IPS-15b (cell line): Measurements from ENCODE around the gene LYRM1.
"Not testable (repeated sequence)": the region's sequence is repeated elsewhere in the genome, so short reads cannot be mapped to it uniquely, and the experiment has no call there.

Source experiments
- H3K27me3 ChIP-seq: one replicate; pipeline ENCODE4 v1.6.1; 2013; ENCODE audit warnings: low read length; ENCODE audit not compliant: control insufficient read depth, insufficient read depth
- H3K36me3 ChIP-seq: one replicate; pipeline ENCODE4 v1.6.1; 2013; ENCODE audit warnings: low read length; ENCODE audit not compliant: control insufficient read depth, insufficient read depth
- H3K4me1 ChIP-seq: one replicate; pipeline ENCODE4 v1.6.1; 2013; ENCODE audit warnings: mild to moderate bottlenecking, low read length; ENCODE audit not compliant: control insufficient read depth, insufficient read depth
- H3K4me3 ChIP-seq: one replicate; pipeline ENCODE4 v1.5.1; 2013; ENCODE audit warnings: low read depth, low read length
- H3K9ac ChIP-seq: one replicate; pipeline ENCODE4 v1.6.1; 2013; ENCODE audit warnings: low read depth, mild to moderate bottlenecking, low read length
- H3K9me3 ChIP-seq: one replicate; pipeline ENCODE4 v1.6.1; 2013; ENCODE audit warnings: mild to moderate bottlenecking, low read length; ENCODE audit not compliant: control insufficient read depth, insufficient read depth

LYRM1 gene

GRCh38 chr16:20862162-20862960 is 38.2 kb upstream of the LYRM1 start:
- peaks cover 18% of the 10 kb centered on the region for H3K4me1 ChIP-seq
- no peak overlapping the region for H3K9ac ChIP-seq
- no peak overlapping the region for H3K4me3 ChIP-seq
- peaks cover 10% of the 10 kb centered on the region for H3K36me3 ChIP-seq
- H3K9me3 ChIP-seq = no peaks in the 10 kb centered on the region
- no peaks in the 10 kb centered on the region for H3K27me3 ChIP-seq

DNA sequence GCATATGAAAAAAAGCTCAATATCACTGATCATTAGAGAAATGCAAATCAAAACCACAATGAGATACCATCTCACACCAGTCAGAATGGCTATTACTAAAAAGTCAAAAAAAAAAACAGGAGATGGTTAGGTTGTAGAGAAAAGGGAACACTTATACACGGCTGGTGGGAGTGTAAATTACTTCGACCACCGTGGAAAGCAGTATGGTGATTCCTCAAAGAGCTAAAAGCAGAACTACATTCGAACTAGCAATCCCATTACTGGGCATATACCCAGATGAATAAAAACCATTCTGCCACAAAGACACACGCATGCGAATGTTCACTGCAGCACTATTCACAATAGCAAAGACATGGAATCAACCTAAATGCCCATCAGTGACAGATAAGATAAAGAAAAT is 36.2 kb upstream of the LYRM1 start:
- peaks cover 10% of the 10 kb centered on the region for H3K36me3 ChIP-seq
- not testable (repeated sequence) for H3K9ac ChIP-seq, H3K4me3 ChIP-seq, H3K9me3 ChIP-seq, H3K27me3 ChIP-seq
- H3K4me1 ChIP-seq = peaks cover 13% of the 10 kb centered on the region

DNA sequence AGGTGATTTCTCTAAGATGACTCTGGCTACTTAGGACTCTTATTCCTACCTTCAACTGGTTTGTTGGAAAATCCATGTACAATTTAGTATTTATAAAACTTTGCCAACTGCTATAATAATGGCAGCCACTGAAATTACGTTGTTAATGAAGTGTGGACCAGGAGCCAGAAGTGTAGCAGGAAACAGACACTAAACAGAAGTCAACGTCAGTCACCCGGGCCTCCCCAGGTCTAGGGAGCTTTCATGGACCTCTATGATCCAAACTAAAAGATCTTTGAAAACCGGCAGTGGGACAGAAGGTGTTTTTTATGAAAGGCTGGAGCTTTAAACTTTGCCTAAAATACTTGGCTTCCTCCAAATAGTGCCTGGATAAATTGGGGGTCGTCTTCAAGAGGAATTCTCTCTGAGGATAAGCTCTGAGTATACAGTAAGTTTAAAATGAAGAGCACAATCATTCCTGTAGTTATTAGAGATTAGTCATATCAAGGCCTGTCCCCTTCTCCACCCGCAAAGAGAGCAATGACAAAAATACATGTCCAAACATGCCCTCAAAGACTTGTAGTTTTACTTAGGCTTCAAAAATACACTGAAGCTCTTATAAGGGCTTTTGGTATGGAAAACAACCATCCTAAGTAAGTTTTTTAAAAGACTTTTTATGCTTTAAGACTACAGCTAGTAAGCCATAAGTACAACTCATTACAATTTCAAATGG is 35.0 kb upstream of the LYRM1 start:
- Histone ChIP-seq H3K36me3 (peaks cover 10% of the 10 kb centered on the region), H3K9me3 (no peaks in the 10 kb centered on the region), H3K27me3 (no peaks in the 10 kb centered on the region), H3K4me3 (no peak overlapping the region), H3K4me1 (peaks cover 11% of the 10 kb centered on the region), H3K9ac (no peak overlapping the region)

GRCh38 chr16:20866145-20866772 is 34.3 kb upstream of the LYRM1 start:
- H3K9ac ChIP-seq = no peak overlapping the region
- H3K9me3 ChIP-seq = no peaks in the 10 kb centered on the region
- H3K36me3 ChIP-seq = peaks cover 9% of the 10 kb centered on the region
- H3K4me3 ChIP-seq = no peak overlapping the region
- no peaks in the 10 kb centered on the region for H3K27me3 ChIP-seq
- peaks cover 11% of the 10 kb centered on the region for H3K4me1 ChIP-seq

GRCh38 chr16:20866801-20867200 is 33.8 kb upstream of the LYRM1 start:
- peaks cover 6% of the 10 kb centered on the region for H3K36me3 ChIP-seq
- no peak overlapping the region for H3K4me3 ChIP-seq
- H3K9ac ChIP-seq = no peak overlapping the region
- H3K9me3 ChIP-seq = no peaks in the 10 kb centered on the region
- peaks cover 11% of the 10 kb centered on the region for H3K4me1 ChIP-seq
- no peaks in the 10 kb centered on the region for H3K27me3 ChIP-seq

DNA sequence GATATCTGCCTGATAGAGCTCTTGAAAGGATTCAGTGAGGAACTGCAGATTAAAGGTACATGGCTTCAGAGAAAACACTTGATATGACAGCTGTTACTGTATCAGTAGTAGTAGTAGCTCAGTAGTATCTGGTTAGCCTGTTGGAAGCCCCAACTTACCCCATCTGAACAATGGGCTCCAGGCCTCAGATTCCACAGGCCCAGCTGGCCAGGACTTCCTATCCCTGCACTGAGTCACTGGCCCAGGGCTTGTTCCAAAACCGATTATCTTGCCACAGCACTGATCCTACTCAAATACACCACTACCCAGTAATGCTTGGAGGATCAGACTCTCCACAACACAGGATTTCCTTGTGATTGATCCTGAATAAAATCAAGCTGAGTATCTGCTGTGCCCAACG is 33.0 kb upstream of the LYRM1 start:
- peaks cover 11% of the 10 kb centered on the region for H3K4me1 ChIP-seq
- no peak overlapping the region for H3K9ac ChIP-seq
- H3K36me3 ChIP-seq = no peaks in the 10 kb centered on the region
- H3K4me3 ChIP-seq = no peak overlapping the region
- no peaks in the 10 kb centered on the region for H3K27me3 ChIP-seq
- H3K9me3 ChIP-seq = no peaks in the 10 kb centered on the region

DNA sequence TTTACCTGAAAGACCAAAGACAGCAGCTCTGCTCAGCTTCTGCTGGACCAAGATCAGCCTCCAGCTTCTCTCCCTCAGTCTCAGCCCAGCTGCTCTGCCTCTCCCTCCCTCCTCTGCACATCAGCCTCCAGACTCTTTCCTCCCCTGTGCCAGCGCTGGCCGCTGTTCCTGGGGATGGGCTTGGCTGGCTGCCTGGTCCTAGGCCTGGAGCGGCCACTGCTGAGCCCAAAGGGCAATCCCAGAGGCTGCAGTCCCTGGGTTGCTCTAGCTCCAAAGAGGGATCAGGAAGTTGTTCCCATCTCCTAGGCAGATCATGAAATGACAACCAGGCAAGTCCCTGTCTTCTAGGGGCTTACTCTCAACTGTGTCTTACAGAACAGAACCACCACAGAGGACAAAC is 31.7 kb upstream of the LYRM1 start:
- Histone ChIP-seq H3K4me3 (no peak overlapping the region), H3K36me3 (no peaks in the 10 kb centered on the region), H3K27me3 (no peaks in the 10 kb centered on the region), H3K9me3 (no peaks in the 10 kb centered on the region), H3K4me1 (peaks cover 6% of the 10 kb centered on the region), H3K9ac (no peak overlapping the region)

- Histone ChIP-seq H3K9ac (peak overlapping the region; percentile 27), H3K27me3 (no peaks in the 10 kb centered on the region), H3K36me3 (no peaks in the 10 kb centered on the region), H3K4me1 (peaks cover 6% of the 10 kb centered on the region), H3K4me3 (no peak overlapping the region), H3K9me3 (no peaks in the 10 kb centered on the region)
These were observed 30.3 kb upstream of the LYRM1 start for GRCh38 chr16:20870122-20870820.

- H3K4me1 ChIP-seq = peaks cover under 1% of the 10 kb centered on the region
- H3K9me3 ChIP-seq = no peaks in the 10 kb centered on the region
- H3K4me3 ChIP-seq = no peak overlapping the region
- H3K27me3 ChIP-seq = no peaks in the 10 kb centered on the region
- no peak overlapping the region for H3K9ac ChIP-seq
- H3K36me3 ChIP-seq = no peaks in the 10 kb centered on the region
These were observed 29.3 kb upstream of the LYRM1 start for GRCh38 chr16:20871258-20871657.

GRCh38 chr16:20871941-20872815 is 28.4 kb upstream of the LYRM1 start:
- Histone ChIP-seq H3K9me3 (no peaks in the 10 kb centered on the region), H3K4me3 (no peak overlapping the region), H3K9ac (no peak overlapping the region), H3K36me3 (no peaks in the 10 kb centered on the region), H3K4me1 (no peaks in the 10 kb centered on the region), H3K27me3 (no peaks in the 10 kb centered on the region)

GRCh38 chr16:20873331-20873730 is 27.2 kb upstream of the LYRM1 start:
- Histone ChIP-seq H3K9ac (no peak overlapping the region), H3K36me3 (no peaks in the 10 kb centered on the region), H3K27me3 (no peaks in the 10 kb centered on the region), H3K4me3 (no peak overlapping the region), H3K9me3 (no peaks in the 10 kb centered on the region), H3K4me1 (no peaks in the 10 kb centered on the region)
